Osteocyte (in vitro differentiated cells): ENCODE data around the gene GPC1. TPM values are rescaled to one million over a fixed set of nuclear protein-coding genes. Genes with fewer than 3 reads are reported as not detected.

ENCODE experiments used
- DNase-seq: peaks from one replicate; pipeline ENCODE4 v3.0.0; 2021; ENCODE audit warnings: mixed read lengths; ENCODE audit not compliant: unreplicated experiment; ENCODE audit errors: extremely low spot score
- H3K27ac Mint-ChIP-seq: one replicate; pipeline ENCODE4 v1.8.0; 2021; ENCODE audit warnings: mild to moderate bottlenecking, mixed read lengths; ENCODE audit not compliant: unreplicated experiment
- H3K27me3 Mint-ChIP-seq: one replicate; pipeline ENCODE4 v1.8.0; 2021; ENCODE audit warnings: mixed read lengths; ENCODE audit not compliant: unreplicated experiment
- H3K36me3 Mint-ChIP-seq: one replicate; pipeline ENCODE4 v1.8.0; 2021; ENCODE audit warnings: mixed read lengths; ENCODE audit not compliant: unreplicated experiment
- H3K4me1 Mint-ChIP-seq: one replicate; pipeline ENCODE4 v1.8.0; 2021; ENCODE audit warnings: mixed read lengths; ENCODE audit not compliant: unreplicated experiment
- H3K4me3 Mint-ChIP-seq: one replicate; pipeline ENCODE4 v1.8.0; 2021; ENCODE audit warnings: mild to moderate bottlenecking, moderate library complexity, mixed read lengths; ENCODE audit not compliant: unreplicated experiment
- H3K9me3 Mint-ChIP-seq: one replicate; pipeline ENCODE4 v1.8.0; 2021; ENCODE audit warnings: mixed read lengths; ENCODE audit not compliant: unreplicated experiment
- total RNA-seq: library from RNA; stranded (reverse); gene quantifications from 2 replicates; pipeline ENCODE4 v1.2.1, GENCODE V29; 2021
- TF ChIP-seq, protein P1 (sequence below): fragments of 200-600 bp; sonication (generic); IDR thresholded peaks from 2 replicates; pipeline ENCODE4 v1.5.0; 2021; ENCODE audit warnings: antibody characterized with exemption, mild to moderate bottlenecking, moderate library complexity

Gene GPC1
- total RNA-seq, 1 donor from 2014 or later = 148 TPM

DNA sequence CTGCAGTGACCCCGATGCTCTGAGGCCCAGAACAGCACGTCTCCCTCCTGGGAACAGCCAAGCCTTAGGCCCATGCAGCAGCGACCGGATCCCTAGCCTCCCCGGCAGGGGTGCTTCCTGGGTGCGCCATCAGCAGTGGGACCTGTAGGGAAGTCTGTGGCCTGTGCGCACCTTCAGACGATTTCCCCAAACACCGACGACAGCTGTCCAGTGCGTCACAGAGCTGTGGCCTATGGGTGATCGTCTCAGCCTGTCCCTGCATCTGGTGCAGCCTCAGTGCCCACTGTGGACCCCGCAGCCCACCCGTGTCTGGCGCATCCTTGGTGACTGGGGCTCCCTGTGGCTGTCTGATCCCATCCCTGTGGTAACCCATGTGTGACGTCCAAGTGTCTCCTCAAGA lies 9.0 kb downstream of the GPC1 start:
- H3K4me1 Mint-ChIP-seq = peaks cover 29% of the 10 kb centered on the region
- no peaks in the 10 kb centered on the region for H3K27me3 Mint-ChIP-seq
- no peak overlapping the region for H3K4me3 Mint-ChIP-seq
- H3K9me3 Mint-ChIP-seq = no peaks in the 10 kb centered on the region
- no peak overlapping the region for H3K27ac Mint-ChIP-seq
- TF ChIP-seq, protein P1, sequence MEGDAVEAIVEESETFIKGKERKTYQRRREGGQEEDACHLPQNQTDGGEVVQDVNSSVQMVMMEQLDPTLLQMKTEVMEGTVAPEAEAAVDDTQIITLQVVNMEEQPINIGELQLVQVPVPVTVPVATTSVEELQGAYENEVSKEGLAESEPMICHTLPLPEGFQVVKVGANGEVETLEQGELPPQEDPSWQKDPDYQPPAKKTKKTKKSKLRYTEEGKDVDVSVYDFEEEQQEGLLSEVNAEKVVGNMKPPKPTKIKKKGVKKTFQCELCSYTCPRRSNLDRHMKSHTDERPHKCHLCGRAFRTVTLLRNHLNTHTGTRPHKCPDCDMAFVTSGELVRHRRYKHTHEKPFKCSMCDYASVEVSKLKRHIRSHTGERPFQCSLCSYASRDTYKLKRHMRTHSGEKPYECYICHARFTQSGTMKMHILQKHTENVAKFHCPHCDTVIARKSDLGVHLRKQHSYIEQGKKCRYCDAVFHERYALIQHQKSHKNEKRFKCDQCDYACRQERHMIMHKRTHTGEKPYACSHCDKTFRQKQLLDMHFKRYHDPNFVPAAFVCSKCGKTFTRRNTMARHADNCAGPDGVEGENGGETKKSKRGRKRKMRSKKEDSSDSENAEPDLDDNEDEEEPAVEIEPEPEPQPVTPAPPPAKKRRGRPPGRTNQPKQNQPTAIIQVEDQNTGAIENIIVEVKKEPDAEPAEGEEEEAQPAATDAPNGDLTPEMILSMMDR = no peak
- DNase-seq = no peak
- H3K36me3 Mint-ChIP-seq = no peaks in the 10 kb centered on the region

DNA sequence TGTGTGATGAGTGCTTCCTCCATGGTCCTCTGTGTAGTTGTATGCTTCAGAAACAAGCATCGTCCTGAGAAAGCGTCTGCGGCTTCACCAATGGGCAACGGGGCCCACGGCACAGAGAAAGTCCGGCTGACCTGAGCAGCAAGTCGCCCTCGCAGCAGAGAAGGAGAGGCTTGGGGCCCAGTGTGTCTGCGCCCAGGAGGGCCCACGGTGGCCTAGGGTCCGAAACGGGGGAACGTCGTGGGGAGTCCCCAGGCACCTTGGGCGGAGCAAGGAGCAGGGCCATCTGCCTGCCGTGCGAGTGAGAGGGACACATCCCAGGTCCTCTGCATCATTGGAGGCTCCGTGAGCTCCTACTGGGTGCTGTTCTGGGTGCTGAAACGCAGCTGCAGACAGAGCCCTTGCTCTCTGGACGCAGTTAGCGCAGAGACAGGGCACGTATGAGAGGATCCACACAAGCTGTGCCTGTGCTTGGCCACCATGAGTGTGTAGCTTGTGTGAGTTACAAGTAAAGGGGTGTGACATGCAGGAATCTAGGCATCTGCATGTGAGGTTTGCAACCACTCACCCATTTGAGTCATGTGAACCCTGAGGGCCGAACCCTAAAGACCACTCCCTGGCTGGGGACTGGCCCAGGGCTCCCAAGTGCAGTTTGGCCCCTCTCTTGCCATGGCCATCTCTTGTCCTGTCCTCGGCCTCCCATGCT lies 10.6 kb downstream of the GPC1 start:
- peaks cover 46% of the 10 kb centered on the region for H3K4me1 Mint-ChIP-seq
- no peaks in the 10 kb centered on the region for H3K36me3 Mint-ChIP-seq
- no peak overlapping the region for H3K4me3 Mint-ChIP-seq
- no peak for DNase-seq
- no peaks in the 10 kb centered on the region for H3K9me3 Mint-ChIP-seq
- TF ChIP-seq, protein P1 = no peak
- H3K27ac Mint-ChIP-seq = no peak overlapping the region
- no peaks in the 10 kb centered on the region for H3K27me3 Mint-ChIP-seq

DNA sequence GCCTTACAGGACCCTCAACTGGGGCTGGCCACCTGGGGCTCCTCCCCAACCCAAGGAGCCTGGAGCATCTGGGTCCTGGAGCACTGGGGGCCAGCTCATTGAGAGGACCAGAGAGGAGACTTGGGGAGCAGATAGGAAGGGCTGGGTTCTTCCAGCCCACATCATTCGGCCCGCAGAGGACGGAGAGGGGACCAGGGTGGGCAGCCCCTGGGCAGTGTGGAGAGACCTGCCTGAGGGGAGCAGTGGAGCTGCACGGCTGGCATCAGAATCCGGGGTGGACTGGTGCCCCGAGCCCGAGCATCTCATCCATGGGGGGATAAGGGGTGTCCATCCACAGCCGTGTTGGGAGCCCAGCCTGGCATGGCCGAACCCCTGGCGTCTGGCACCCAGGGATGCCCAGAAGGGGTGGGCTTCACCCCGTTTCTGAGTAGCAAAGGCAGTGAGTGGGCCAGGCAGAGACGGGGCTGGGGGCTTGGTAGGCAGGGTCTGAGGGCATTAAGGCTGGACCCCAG lies 11.3 kb downstream of the GPC1 start:
- no peak overlapping the region for H3K27ac Mint-ChIP-seq
- H3K4me1 Mint-ChIP-seq = peaks cover 52% of the 10 kb centered on the region
- H3K27me3 Mint-ChIP-seq = no peaks in the 10 kb centered on the region
- no peak overlapping the region for H3K4me3 Mint-ChIP-seq
- H3K36me3 Mint-ChIP-seq = no peaks in the 10 kb centered on the region
- TF ChIP-seq, protein P1 = no peak
- no peak for DNase-seq
- no peaks in the 10 kb centered on the region for H3K9me3 Mint-ChIP-seq

DNA sequence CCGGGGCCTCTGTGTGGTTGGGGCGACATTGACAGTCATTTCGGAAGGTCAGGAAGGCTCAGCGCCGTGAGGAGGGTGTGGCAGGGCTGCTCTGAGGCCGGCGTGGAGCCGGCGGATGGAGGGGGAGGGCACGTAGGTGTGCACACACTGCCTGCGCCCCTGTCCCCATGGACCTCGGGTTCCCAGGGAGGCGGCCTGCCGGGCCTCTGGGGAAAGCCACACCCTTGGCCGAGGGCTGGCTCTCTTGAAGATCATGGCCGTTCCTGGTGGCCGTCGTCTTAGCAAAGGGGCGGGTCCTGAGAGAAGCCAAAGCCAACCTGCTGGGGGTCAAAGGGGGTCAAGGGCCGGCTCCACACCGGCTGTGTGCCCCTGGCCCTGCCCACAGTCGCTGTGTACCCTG lies 11.9 kb downstream of the GPC1 start:
- TF ChIP-seq, protein P1 = no peak
- no peak for DNase-seq
- Mint-ChIP-seq H3K27ac (no peak overlapping the region), H3K9me3 (no peaks in the 10 kb centered on the region), H3K4me3 (no peak overlapping the region), H3K36me3 (no peaks in the 10 kb centered on the region), H3K27me3 (no peaks in the 10 kb centered on the region), H3K4me1 (peaks cover 57% of the 10 kb centered on the region)

DNA sequence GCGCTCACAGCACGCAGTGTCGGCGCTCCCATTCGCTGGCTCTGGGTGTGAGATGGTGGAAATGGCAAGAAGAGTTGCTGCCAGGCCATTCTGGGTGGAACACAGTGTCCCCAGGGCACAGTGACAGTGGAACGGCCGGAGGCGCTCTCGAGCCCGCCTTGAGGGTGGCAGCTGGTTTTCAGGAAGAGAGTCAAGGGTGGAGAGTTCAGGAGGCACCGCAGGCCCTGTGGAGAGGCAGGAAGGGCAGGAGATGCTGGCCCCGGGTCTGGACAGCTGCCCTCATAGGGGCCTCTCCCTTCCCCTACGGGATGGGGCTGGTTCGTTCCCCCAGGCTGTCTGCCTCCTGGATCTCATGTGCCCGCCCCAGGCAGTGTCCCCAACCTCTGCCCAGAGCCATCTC lies 12.5 kb downstream of the GPC1 start:
- Mint-ChIP-seq H3K9me3 (no peaks in the 10 kb centered on the region), H3K36me3 (no peaks in the 10 kb centered on the region), H3K27ac (no peak overlapping the region), H3K27me3 (no peaks in the 10 kb centered on the region), H3K4me1 (peaks cover 57% of the 10 kb centered on the region), H3K4me3 (no peak overlapping the region)
- TF ChIP-seq, protein P1 = no peak
- no peak for DNase-seq
